A673 (cell line): Measurements from ENCODE around the gene SOD3. TPM values are rescaled to one million over a fixed set of nuclear protein-coding genes. Genes with fewer than 3 reads are reported as not detected.

Source experiments
- BruUV-seq: library from RNA; stranded (reverse); fragments of 400-500 nt; replicated peaks from 2 replicates; lab custom pipeline; 2021; lab: Mats Ljungman, UMichigan
- CTCF ChIA-PET: fragments of 300-600 bp; sonication (Branson Sonifier 250); formaldehyde crosslinking; loops from one replicate; lab custom pipeline; 2022; ENCODE audit warnings: antibody characterized with exemption; lab: Charles Lee
- POLR2A ChIA-PET: fragments of 300-600 bp; sonication (Branson Sonifier 250); formaldehyde crosslinking; loops from one replicate; lab custom pipeline; 2022; ENCODE audit warnings: antibody characterized with exemption; ENCODE audit not compliant: low non-redundant PET; lab: Charles Lee
- DNase-seq: peaks from one replicate; pipeline ENCODE4 v3.0.0-alpha.2; 2015; ENCODE audit warnings: low spot score
- H3K27ac ChIP-seq: fragments of 200-600 bp; sonication (generic); 2 replicates; pipeline ENCODE4 v1.5.1; 2016; ENCODE audit warnings: mixed run types, low read depth, mild to moderate bottlenecking, mixed read lengths, antibody characterized with exemption, low read length; ENCODE audit not compliant: poor library complexity, severe bottlenecking
- H3K27me3 ChIP-seq: fragments of 200-600 bp; sonication (generic); replicated peaks from 2 replicates; pipeline ENCODE4 v1.6.1; 2017; ENCODE audit warnings: mixed run types, low read depth, mild to moderate bottlenecking, mixed read lengths, antibody characterized with exemption, low read length; ENCODE audit not compliant: insufficient read depth, poor library complexity
- H3K36me3 ChIP-seq: fragments of 200-600 bp; sonication (generic); 2 replicates; pipeline ENCODE4 v1.6.1; 2016; ENCODE audit warnings: mixed run types, mild to moderate bottlenecking, mixed read lengths, antibody characterized with exemption, low read length; ENCODE audit not compliant: insufficient read depth, poor library complexity, severe bottlenecking
- H3K4me1 ChIP-seq: fragments of 200-600 bp; sonication (generic); 2 replicates; pipeline ENCODE4 v1.6.1; 2017; ENCODE audit warnings: mixed run types, mild to moderate bottlenecking, mixed read lengths, antibody characterized with exemption, low read length; ENCODE audit not compliant: insufficient read depth, poor library complexity, severe bottlenecking
- H3K4me3 ChIP-seq: fragments of 200-600 bp; sonication (generic); 2 replicates; pipeline ENCODE4 v1.5.1; 2016; ENCODE audit warnings: low read depth, mixed run types, mild to moderate bottlenecking, mixed read lengths, low read length; ENCODE audit not compliant: poor library complexity, severe bottlenecking
- H3K9me3 ChIP-seq: fragments of 200-600 bp; sonication (generic); 2 replicates; pipeline ENCODE4 v1.6.1; 2016; ENCODE audit warnings: mixed run types, low read depth, mild to moderate bottlenecking, mixed read lengths, antibody characterized with exemption, low read length; ENCODE audit not compliant: poor library complexity, severe bottlenecking
- CTCF ChIP-seq: fragments of 300-800, 200-600 bp; sonication (generic); conservative IDR thresholded peaks from 2 replicates; pipeline ENCODE4 v1.5.1; 2017; ENCODE audit warnings: low read depth, mild to moderate bottlenecking, antibody characterized with exemption, low read length, moderate library complexity, mixed read lengths
- EZH2 ChIP-seq: fragments of 200-600 bp; sonication (generic); IDR thresholded peaks from 2 replicates; pipeline ENCODE4 v1.6.1; 2017; ENCODE audit warnings: borderline replicate concordance, low read depth, mild to moderate bottlenecking, mixed read lengths, antibody characterized with exemption, low read length; ENCODE audit not compliant: poor library complexity, severe bottlenecking
- intact Hi-C: fragments of 100-400 bp; cut with micrococcal nuclease; formaldehyde crosslinking; loops from one replicate; pipeline ENCODE4 v1.10.0; 2022; ENCODE audit not compliant: unreplicated experiment
- total RNA-seq: library from RNA; stranded (reverse); gene quantifications from 2 replicates; pipeline ENCODE4 v1.2.3, GENCODE V29; 2021

The SOD3 gene
- total RNA-seq, 1 experiment from 2014 or later = not detected

- no peaks in the 10 kb centered on the region for H3K9me3 ChIP-seq
- BruUV-seq = no TSS peak
- no peaks in the 10 kb centered on the region for H3K4me1 ChIP-seq
- POLR2A ChIA-PET = no interaction called here
- H3K4me3 ChIP-seq = no peak overlapping the region
- no peak overlapping the region for H3K27ac ChIP-seq
- TF ChIP-seq EZH2 = no peak
- TF ChIP-seq CTCF = no peak
- no peaks in the 10 kb centered on the region for H3K36me3 ChIP-seq
- intact Hi-C loops = no loop called here
- no peak for DNase-seq
- CTCF ChIA-PET = no interaction called here
- H3K27me3 ChIP-seq = no peaks in the 10 kb centered on the region
Measured at GRCh38 chr4:24843096-24843495, 47.7 kb downstream of the SOD3 start.

GRCh38 chr4:24845132-24845531 lies 49.8 kb downstream of the SOD3 start:
- Histone ChIP-seq H3K27me3 (no peaks in the 10 kb centered on the region), H3K4me3 (no peak overlapping the region), H3K36me3 (no peaks in the 10 kb centered on the region), H3K27ac (no peak overlapping the region), H3K9me3 (no peaks in the 10 kb centered on the region), H3K4me1 (no peaks in the 10 kb centered on the region)
- BruUV-seq = no TSS peak
- intact Hi-C loops = no loop called here
- TF ChIP-seq EZH2 (no peak), CTCF (no peak)
- POLR2A ChIA-PET = no interaction called here
- DNase-seq = no peak
- CTCF ChIA-PET = no interaction called here

- Histone ChIP-seq H3K9me3 (no peaks in the 10 kb centered on the region), H3K4me3 (no peak overlapping the region), H3K36me3 (no peaks in the 10 kb centered on the region), H3K27me3 (no peaks in the 10 kb centered on the region), H3K4me1 (no peaks in the 10 kb centered on the region), H3K27ac (no peak overlapping the region)
- intact Hi-C loops = no loop called here
- no TSS peak for BruUV-seq
- DNase-seq = no peak
- TF ChIP-seq CTCF = no peak
- TF ChIP-seq EZH2 = no peak
- CTCF ChIA-PET = no interaction called here
- POLR2A ChIA-PET = interaction anchor here (0.6 kb wide), 2 partner anchors 24 to 210 kb away, joined by 3 read pairs; no protein-coding TSS in a partner anchor
Measured at GRCh38 chr4:24845902-24846301, 50.5 kb downstream of the SOD3 start.
